Hematopoietic multipotent progenitor cell (in vitro differentiated cells): Measurements from ENCODE around the gene GLIS1. TPM values are rescaled to one million over a fixed set of nuclear protein-coding genes. Genes with fewer than 3 reads are reported as not detected.

Source experiments
- DNase-seq, 3 donors: peaks; one replicate each; pipeline ENCODE4 v3.0.0-alpha.2; 2011 to 2015; ENCODE audit warnings: low read depth in 2 of 3, low spot score in 2 of 3
- total RNA-seq: library from RNA; depleted of rRNA; stranded (reverse); fragments of >200 nt; gene quantifications from one replicate; pipeline ENCODE4 v1.2.3, GENCODE V29; 2012

Gene GLIS1
- total RNA-seq, 1 donor, result not detected

DNA sequence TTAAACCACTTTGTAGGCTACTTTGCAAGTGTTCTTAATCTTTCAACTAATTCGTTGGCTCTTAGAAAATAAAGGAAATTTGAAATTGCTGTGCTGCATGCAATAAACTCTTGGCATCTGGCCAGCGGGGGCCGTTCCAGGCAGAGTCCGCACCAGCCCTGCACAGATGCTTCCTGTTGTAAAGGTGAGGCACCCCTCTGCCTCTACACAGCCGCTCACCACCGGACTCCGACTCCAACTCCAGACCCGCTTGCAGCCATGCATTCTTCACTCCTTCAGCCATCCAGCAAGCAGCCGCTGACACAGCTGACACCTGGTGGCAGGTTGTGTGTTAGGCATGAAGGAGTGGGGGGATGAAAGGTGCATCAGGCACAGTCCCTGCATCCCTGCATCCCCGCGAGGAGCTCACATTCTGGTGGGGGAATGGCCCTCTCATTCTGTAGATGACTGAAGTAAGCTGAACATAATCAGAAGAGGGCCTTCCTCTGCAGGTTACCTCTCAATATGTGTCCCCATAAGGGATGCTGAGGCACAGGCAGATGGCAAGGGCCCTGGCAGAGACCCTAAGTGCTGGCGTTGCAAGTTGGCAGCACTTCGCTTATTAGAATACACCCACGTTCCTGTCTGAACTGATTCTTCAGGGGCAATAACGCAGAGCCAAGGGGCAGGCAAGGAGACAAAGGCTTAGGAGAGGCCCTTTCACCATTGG lies 56.8 kb downstream of the GLIS1 start:
- DNase-seq, result peak; percentile 6 to 96 (median 93)

DNA sequence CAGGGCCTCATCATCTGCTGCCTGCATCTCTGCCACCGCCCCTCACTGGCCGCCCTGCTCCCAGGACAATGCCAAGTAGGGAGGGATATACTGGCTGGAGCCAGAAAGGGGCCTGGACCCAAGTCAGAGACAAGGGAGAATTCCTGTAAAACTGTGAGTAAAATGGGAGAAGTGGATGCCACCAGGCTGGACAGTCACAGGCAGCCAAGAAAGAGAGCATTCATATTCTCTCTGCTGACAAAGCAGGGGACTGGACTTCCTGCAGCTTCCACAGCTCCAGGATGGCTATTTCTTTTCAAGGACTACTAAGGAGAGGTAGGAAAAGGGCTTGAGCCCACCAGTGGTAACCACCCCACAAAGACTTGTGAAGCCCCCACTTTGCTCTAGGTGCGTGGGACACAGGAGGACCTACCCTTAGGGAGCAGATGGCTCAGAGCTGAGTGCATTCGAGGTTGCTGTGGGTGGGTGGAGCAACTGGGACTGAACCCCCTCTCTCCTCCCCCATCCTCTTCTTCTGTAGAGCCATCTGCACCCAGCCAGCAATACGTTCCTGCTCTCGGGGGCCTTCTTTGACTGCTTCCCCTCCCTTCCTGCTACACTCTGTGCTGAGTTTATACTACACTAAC lies 57.5 kb downstream of the GLIS1 start:
- no peak for DNase-seq

DNA sequence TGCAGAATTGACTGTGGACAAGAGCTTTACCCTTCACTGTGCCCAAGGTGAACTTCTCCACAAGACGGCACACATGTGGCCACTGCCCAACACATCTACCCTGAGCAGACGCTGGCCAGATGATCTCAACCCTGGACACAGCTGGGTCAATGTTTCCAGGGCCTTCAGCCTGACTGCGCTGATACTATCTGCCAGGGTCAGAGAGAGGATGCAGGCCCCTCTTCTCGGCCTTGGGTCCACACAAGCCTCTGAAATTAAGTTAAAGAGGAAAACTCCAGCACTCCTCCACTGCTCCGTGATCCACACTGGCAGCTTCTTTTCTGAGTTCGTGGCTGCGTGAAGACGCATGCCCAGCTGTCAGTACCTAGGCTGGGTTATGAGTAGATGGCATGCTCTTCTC lies 58.1 kb downstream of the GLIS1 start:
- DNase-seq, result no peak

DNA sequence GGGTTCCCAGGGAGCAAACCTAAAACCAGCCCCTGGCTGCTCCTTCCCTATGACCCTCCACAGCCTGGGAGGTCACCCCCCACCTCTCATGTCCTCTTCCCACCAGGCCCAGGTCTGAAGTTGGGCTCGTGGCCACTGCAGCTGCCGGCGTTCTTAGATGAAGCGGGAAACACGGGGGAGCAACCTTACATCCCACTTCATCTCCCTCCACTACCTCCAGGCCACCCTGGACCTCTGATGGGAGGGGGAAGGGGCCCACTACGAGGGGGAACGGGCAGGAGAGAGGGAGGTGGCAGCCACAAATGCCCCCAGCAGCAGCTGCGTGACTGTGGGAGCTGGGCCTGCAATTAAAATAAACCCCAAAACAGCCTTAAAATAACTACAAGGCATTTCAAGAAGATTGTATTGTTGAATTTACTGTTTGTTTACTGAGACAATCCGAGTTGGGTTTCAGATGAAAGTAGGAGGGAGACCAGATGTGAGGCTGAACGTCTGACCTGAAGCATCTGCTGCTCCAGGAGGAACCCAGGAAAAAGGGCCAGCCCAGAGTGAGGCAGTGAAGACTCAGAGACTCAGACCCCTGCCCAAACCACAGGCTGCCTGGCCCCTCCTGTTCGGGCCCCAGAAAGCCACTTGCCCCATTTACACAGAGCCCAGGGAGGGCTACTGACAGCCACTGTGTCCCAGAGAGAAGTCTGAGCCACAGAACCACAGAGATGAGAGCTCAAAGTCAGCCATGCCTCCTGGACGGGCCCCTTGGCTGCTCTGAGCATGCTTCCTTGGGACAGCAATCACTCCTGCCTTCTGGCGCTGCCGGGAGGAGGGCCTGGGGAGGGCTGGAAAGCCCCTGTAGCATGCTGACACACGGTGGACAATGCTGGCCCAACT lies 59.8 kb downstream of the GLIS1 start:
- DNase-seq, result no peak

DNA sequence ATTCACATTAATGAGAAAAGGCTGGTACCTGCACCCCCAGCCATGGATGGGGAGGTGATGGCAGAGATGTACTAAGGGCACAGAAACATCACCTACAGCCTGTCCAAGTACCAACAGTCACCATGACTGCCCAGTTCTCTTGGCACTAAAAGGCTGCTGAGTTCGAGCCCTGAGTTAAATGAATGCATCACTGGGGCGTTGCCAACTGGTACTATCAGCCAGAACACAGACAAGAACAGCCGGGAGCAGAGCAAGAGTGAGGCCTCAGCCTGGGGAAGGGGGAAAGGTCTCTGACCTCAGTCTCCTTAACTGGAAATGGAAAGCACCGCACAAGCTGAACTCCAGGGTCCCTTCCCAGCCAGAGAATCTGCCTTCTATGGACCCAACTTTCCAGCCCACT lies 60.5 kb downstream of the GLIS1 start:
- no peak for DNase-seq

DNA sequence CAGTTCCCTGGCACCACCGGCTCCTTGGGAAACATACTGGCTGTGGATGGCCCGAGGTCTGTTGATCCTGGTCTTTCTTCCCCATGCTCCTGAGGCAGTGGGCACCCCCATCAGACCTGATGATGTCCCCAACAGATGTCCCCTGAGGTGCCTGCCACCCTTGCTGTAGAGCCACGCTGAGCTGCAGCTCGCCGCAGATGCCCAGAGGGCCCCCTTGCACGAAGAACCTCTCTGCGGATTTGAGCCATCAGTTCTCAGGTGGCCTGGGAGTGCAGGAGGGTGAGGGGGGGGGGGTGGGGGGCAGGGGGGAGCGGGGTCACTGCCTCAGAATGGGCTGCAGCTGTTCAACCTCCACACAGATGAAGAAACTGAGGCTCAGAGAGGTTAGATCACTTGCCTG lies 60.9 kb downstream of the GLIS1 start:
- DNase-seq, result no peak

DNA sequence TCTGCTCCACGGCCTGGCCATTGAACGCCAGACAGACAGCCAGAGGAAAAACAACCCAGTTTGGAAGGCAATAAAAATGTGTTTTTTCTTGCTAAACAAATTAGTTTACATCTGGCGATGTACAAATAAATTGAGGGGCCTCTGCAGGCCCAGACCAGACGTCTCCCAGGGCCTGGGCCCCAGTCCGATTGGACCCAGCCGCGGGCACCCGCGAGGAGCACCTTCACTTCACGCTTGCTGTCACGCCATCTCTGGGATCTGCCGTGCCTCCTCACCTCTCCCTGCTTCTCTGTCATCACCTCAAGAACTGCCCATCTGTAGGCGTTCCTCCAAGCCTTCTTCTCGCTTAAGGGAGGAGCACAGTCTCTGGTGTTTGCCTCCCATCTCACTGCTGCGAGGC lies 61.5 kb downstream of the GLIS1 start:
- DNase-seq, result no peak

DNA sequence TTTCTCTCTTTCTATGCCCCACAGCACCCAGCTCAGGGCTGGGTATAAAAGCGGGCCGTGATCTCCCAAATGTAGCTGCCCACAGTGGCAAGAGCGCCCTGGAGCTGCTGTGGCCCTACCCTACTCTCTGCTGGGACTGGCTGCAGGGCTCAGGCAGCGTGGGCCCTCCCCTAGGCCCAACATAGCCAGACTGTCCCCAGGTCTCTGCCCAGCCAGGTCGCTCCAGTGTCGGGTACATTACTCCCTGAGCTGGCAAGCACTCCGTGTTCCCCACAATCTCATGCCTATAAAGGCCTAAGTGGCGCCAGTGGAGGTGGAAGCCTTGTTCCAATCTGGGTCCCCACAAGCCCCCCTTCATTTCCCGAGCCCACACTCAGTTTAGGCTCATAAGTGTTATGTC lies 66.2 kb downstream of the GLIS1 start:
- no peak for DNase-seq

DNA sequence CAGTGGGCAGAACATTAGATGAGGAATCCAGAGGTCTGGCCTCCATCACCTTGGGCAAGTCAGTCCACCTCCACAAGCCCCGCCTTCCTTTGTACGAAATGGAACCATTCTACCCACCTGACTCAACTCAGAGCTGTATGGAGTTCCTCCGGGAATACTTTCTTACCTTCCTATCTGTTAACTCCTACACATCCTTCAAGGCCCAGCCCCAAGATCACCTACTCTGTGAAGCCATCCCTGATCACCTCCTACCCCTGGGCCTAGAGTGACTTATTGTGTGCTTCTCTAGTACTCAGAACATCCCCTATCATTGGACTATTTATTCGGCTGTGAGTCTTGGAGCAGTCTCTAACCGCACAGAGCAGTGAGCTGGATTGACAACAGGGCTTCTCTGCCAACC lies 66.7 kb downstream of the GLIS1 start:
- DNase-seq, result no peak

DNA sequence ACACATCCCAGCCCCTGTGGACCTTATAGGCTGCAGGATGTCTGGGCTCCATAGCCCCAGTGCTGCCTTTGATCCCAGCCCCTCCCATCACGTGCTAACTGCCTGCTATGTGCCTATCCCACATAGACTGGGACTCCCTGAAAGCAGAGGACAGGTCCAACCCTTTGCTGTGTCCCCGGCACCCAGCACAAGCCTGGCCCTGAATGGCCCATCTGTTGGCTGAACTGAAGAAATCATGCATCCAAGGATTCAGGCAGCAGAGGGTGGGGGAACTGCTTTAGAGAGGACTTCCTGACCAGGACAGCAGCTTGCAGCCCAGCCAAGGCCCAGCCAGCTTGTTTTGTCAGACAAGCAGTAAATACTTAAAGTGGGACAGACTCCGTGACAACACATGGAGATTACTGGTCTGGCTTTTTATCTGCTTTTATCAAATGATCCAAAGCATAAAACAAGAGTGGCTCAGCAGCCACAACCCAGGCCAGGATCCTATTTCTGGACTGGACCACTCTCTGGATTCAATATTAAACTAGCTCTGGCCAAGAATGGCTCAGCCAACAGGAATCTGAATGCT lies 69.3 kb downstream of the GLIS1 start:
- no peak for DNase-seq

DNA sequence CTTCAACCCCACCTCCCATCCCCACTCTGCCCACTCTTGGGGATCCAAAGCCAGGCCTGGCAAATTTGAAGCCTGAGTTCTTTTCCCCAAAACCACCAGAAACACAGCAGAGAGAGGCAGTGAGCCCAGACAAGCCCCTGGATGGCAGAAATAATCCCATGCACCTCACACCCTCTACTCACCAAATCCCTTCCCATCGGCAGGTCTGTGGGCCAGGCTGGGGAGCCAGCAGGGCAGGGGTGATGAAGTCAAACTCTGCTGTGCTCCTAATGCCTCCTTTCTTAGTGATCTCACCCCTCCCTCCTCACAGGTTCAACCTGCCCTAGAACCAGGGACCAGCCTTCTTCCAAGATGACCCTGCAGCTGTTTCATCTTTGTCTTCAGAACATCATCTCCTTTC lies 72.4 kb downstream of the GLIS1 start:
- DNase-seq, result no peak

DNA sequence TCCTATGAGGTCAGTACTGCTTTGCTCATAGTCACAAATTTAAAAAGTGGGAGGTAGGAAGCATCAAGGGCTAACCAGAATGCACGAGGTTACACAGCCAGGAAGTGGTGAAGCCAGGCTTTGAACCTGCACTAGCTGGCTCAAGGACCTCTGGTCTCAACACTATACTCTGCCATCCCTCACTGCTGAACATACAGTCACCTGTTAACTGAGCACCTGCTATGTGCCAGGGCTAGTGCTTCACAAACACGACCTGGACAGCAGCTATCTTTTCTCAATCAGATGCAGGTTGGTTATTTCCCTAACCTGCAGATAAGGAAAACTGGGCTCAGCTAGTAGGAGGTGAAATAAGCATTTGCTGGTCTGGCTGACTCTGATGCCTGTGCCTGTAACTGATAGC lies 73.0 kb downstream of the GLIS1 start:
- no peak for DNase-seq

DNA sequence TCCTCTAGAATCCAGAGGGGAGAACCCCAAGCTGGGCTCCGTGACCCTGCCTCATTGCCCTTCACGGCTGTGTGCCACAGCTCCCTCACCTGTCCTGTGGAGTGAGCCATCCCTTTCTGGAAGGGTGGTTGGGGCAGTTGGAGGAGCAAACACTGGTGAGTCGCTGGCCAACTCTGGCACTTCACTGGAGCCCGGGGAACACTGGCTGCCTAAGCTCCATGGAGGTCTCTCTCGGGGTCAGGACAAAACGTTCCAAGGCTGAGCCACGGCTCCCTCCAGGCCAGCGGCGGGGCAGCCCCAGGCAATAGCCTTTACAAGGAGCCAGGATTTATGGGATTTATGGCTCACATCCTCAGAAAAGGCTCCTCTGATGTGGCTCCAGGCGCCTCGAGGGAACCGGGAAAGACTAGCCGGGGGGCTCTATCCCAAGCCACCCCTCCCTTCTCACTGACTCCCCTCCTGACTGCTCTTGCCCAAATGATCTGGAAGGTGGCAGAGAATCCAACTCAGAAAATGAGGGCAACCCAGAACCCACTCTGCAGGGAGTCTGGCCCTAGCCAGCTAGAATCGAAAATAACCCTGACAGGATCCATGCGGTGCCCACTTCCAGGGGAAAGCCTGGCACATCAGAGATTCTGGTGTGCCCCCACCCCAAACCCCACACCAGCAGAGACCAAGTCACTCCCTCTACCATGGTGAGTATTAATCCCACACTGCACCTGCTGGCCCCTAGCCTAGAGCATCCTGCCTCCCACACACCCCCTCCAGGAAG lies 75.2 kb downstream of the GLIS1 start:
- no peak for DNase-seq

DNA sequence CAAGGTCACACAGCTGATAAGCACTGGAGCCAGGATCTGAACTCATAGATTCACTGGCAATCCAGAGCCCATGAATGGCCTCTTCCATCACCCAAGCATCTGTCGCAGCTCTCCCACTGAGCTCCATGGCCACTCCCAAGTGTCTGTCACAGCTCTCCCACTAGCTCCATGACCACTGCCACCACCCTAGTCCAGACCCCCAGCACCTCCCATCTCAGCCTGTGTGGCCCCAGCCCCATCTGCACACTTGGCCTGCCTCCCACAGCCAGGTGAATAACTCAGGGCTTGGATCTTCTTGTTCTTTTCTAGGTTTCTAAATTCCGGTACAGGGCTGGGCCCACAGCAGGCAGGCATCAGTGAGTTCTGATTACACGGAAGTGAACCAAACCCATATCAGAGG lies 76.0 kb downstream of the GLIS1 start:
- no peak for DNase-seq

DNA sequence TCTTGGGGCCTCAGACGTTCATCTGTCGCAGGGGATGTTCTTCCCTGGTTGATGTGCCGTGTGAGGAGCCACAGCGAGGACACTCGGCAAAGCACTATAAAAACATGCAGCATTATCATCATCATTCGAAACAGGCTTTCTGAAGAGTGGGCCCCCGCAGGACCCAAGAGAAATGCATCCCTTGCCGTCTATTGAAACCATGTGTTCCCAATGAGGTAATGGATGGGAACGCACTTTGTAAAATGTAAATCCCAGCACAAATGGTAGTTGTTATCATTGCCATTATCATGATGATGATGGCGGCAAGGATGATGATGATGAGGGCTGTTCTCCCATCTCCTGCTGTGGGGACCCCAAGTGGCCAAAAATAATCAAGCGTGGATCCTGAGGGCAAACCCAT lies 76.8 kb downstream of the GLIS1 start:
- no peak for DNase-seq

DNA sequence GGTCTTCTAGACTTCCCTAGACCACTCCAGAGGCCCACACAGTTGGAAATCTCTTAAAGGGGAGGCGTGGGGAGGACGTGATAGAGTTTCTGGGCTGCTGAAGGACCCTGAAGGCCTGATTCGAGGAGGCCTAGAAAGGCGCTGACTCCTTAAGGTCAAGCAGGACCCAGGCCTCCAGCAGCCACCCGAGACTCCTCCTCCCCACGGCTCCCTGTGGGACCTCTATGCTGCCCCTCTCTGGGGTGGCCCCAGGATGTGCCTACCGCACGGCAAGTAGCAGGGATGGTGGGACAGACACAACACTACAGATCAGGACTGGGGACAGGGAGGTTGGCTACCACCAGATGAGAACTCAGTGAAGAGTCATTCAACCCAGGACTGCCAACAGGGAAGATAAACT lies 77.5 kb downstream of the GLIS1 start:
- no peak for DNase-seq

DNA sequence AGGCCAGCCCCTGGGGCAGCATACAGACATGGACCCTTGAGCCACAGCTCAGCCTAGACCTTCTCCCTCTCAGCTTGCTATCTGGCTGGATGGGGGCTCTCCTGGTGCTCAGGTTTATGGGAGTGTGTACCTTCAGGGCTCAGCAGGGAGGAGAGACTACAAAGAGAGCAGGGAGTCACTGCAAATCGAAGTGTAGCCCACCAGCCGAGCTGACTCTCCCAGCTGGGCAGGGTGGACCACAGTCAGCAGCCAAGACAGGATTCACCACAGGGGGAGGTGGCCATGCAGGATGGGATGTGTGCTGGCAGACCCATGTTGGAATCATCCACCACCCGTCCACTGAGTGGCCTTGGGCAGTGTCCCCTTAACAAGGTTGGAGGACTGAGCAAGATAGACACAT lies 78.3 kb downstream of the GLIS1 start:
- DNase-seq, result no peak

DNA sequence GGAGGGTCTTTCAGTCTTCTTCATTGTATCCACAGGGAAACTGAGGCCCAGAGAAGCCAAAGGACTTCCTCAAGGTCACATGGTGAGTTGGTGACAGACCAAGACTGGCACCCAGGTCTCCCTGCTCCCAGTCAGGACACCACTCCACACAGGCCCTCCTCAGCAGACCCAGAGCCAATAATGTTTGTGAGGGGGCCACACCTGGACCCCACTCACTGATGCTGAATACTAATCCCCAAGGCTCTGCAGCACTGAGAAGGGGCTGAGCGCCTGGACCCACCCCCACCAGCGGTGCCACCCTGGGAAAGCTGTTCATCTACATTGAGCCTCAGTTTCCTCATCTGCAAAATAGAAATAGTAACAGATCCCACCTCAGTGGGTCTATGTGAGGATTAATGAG lies 79.5 kb downstream of the GLIS1 start:
- no peak for DNase-seq

DNA sequence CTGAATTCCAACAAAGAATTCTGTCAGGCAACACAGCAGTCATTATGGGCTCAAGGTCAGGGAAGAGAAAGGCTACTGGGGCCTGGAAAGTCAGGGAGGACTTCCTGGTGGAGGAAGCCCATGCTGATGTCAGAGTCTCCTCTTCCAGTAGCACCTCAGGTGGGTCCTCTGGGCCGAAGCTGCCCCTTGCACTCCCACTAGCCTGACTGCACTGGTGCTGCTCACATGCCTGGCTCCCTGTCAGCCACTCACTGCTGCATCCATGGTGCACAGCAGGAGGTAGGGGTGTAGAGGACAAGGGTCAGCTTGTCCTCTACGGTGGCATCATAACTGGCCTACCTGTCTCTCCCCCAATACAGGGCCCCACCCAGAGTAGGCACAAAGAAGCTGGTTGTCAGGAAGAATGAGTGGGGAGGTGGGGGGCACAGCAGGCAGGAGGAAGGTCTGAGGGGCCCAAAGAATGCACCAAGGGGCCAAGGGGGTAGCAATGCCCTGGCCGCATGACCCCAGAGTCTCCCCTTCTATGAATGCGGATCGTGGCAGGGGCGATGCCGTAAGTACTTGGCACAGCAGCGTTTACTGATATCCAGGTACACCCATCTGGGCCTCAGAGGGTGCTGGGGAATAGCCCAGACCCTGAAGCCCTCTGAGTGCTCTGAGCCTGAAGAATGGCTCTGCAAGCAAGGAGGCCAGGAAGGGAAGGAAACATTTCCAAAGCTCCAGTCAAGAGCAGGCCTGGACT lies 80.3 kb downstream of the GLIS1 start:
- DNase-seq, result no peak

DNA sequence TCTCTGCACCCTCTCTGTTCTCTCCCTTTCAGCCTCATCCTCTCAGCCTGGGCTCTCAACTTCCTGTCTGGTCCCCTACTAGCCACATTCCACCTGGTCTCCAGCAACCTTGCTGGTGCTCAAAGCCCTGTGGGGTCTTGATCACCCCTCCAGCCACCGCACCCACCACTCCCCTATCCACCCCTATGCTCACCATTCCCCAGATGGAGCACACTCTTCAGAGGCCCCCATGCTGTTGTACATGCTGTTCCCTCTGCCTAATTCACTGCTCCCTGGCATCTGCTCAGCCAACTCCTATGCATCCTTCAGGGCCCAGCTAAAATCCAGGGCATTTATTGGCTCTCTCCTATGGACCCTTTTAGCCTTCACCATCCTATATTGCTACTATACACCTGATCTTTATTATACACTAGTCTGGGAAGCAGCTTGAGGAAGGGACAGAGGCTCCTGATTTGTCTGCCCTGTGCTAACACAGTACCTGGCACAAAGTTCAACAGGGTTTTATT lies 81.0 kb downstream of the GLIS1 start:
- no peak for DNase-seq
